CD14-positive monocyte (primary cell): Measurements from ENCODE around the gene CYB5R4. TPM values are rescaled to one million over a fixed set of nuclear protein-coding genes. Genes with fewer than 3 reads are reported as not detected.

Experiments used
- DNase-seq, 3 donors: peaks; one replicate each; pipeline ENCODE4 v3.0.0-alpha.2; 2011 to 2022
- H2AFZ ChIP-seq: 2 replicates; pipeline ENCODE4 v1.6.0; 2012; ENCODE audit warnings: mild to moderate bottlenecking, low read depth, low read length, inconsistent platforms; ENCODE audit not compliant: insufficient read depth, poor library complexity, severe bottlenecking
- H3K27ac ChIP-seq, 2 donors: 1 replicate in 1 of 2; 2 replicates in 1 of 2; pipeline ENCODE4 v1.5.1; 2012 to 2013; ENCODE audit warnings: low read length in 2 of 2, control low read depth in 1 of 2, inconsistent platforms in 1 of 2, low read depth in 1 of 2, mild to moderate bottlenecking in 1 of 2
- H3K27me3 ChIP-seq, 2 donors: one replicate each; pipeline versions ENCODE4 v1.6.0 to v1.6.1; 2011 to 2013; ENCODE audit warnings: low read length in 2 of 2; ENCODE audit not compliant: control insufficient read depth in 2 of 2, insufficient read depth in 2 of 2
- H3K36me3 ChIP-seq, 2 donors: replicated peaks in 1 of 2; 1 replicate in 1 of 2; 2 replicates in 1 of 2; pipeline versions ENCODE4 v1.5.1 to v1.6.1; 2012 to 2013; ENCODE audit warnings: low read length in 2 of 2, control low read depth in 1 of 2, inconsistent platforms in 1 of 2, mild to moderate bottlenecking in 1 of 2; ENCODE audit not compliant: insufficient read depth in 2 of 2, control insufficient read depth in 1 of 2
- H3K4me1 ChIP-seq, 2 donors: 1 replicate in 1 of 2; 2 replicates in 1 of 2; pipeline versions ENCODE4 v1.5.1 to v1.6.1; 2012 to 2013; ENCODE audit warnings: low read length in 2 of 2, control low read depth in 1 of 2, inconsistent platforms in 1 of 2, mild to moderate bottlenecking in 1 of 2, moderate library complexity in 1 of 2; ENCODE audit not compliant: insufficient read depth in 2 of 2, control insufficient read depth in 1 of 2
- H3K4me2 ChIP-seq: replicated peaks from 2 replicates; pipeline ENCODE3; 2012; ENCODE audit warnings: low read length, moderate library complexity, mild to moderate bottlenecking; ENCODE audit not compliant: poor library complexity, severe bottlenecking; ENCODE audit errors: extremely low read depth
- H3K4me3 ChIP-seq, 3 experiments: fragments of 200-600 bp in 1 of 3; sonication (generic) in 1 of 3; replicated peaks in 1 of 3; 1 replicate in 2 of 3; 2 replicates in 1 of 3; pipeline ENCODE4 v1.5.1; 2011 to 2013; ENCODE audit warnings: low read length in 3 of 3, mild to moderate bottlenecking in 3 of 3, control low read depth in 2 of 3, low read depth in 2 of 3, inconsistent platforms in 1 of 3, moderate library complexity in 1 of 3
- H3K79me2 ChIP-seq: 2 replicates; pipeline ENCODE4 v1.6.0; 2012; ENCODE audit warnings: mild to moderate bottlenecking, control low read depth, inconsistent platforms, low read length, moderate library complexity; ENCODE audit not compliant: insufficient read depth
- H3K9ac ChIP-seq: 2 replicates; pipeline ENCODE4 v1.6.0; 2017; ENCODE audit warnings: low read length, mild to moderate bottlenecking; ENCODE audit not compliant: insufficient read depth, poor library complexity, severe bottlenecking
- H3K9me3 ChIP-seq, 2 donors: replicated peaks in 1 of 2; 1 replicate in 1 of 2; 2 replicates in 1 of 2; pipeline versions ENCODE4 v1.5.1 to v1.6.1; 2012 to 2013; ENCODE audit warnings: low read length in 2 of 2, control low read depth in 1 of 2; ENCODE audit not compliant: control insufficient read depth in 1 of 2, insufficient read depth in 1 of 2
- H4K20me1 ChIP-seq: 2 replicates; pipeline ENCODE4 v1.6.0; 2012; ENCODE audit warnings: mild to moderate bottlenecking, low read length, control low read depth, moderate library complexity; ENCODE audit not compliant: insufficient read depth
- H3K27ac Mint-ChIP-seq, 7 donors: one replicate each; pipeline ENCODE4 v1.8.0; 2020; ENCODE audit warnings: mild to moderate bottlenecking in 7 of 7, mixed read lengths in 7 of 7, moderate library complexity in 6 of 7, inconsistent platforms in 2 of 7
- H3K27me3 Mint-ChIP-seq, 3 donors: one replicate each; pipeline ENCODE4 v1.8.0; 2021 to 2022; ENCODE audit warnings: low read depth in 3 of 3, mild to moderate bottlenecking in 3 of 3, mixed read lengths in 3 of 3, moderate library complexity in 3 of 3, inconsistent platforms in 1 of 3
- H3K36me3 Mint-ChIP-seq, 2 donors: one replicate each; pipeline ENCODE4 v1.8.0; 2020; ENCODE audit warnings: mixed read lengths in 2 of 2, inconsistent platforms in 1 of 2, mild to moderate bottlenecking in 1 of 2
- H3K4me1 Mint-ChIP-seq: one replicate; pipeline ENCODE4 v1.8.0; 2020; ENCODE audit warnings: mild to moderate bottlenecking, mixed read lengths
- H3K4me3 Mint-ChIP-seq, 2 donors: one replicate each; pipeline ENCODE4 v1.8.0; 2020; ENCODE audit warnings: mild to moderate bottlenecking in 2 of 2, mixed read lengths in 2 of 2, moderate library complexity in 1 of 2
- H3K9me3 Mint-ChIP-seq, 7 donors: one replicate each; pipeline ENCODE4 v1.8.0; 2020 to 2022; ENCODE audit warnings: mixed read lengths in 7 of 7, mild to moderate bottlenecking in 6 of 7, moderate library complexity in 6 of 7, inconsistent platforms in 2 of 7
- CTCF ChIP-seq: fragments of 200-600 bp; IDR thresholded peaks from one replicate; pipeline ENCODE4 v1.8.0; 2022; ENCODE audit warnings: antibody characterized with exemption, mild to moderate bottlenecking
- WGBS: methylation state at CpG from one replicate; pipeline ENCODE4 v1.1.5; 2013; ENCODE audit warnings: missing lambda C conversion rate; ENCODE audit not compliant: insufficient coverage; 5-methylcytosine and 5-hydroxymethylcytosine counted together
- intact Hi-C, 2 donors: fragments of 100-400 bp; cut with micrococcal nuclease; formaldehyde crosslinking; loops; one replicate each; pipeline versions ENCODE4 v1.15.0 to v1.15.1; 2023
- polyA plus RNA-seq, 3 donors: library from polyadenylated mRNA; depleted of rRNA in 1 of 3; unstranded in 2 of 3; stranded (reverse) in 1 of 3; fragments of 300-500 nt in 2 of 3; fragments of >200 nt in 1 of 3; fragmentation: Illumina TruSeq in 2 of 3; gene quantifications; 1 replicate in 2 of 3; 2 replicates in 1 of 3; pipeline ENCODE4 v1.2.3, GENCODE V29; 2012 to 2021

Gene CYB5R4
- polyA plus RNA-seq, 3 donors = 30.5 to 120 (median 116) TPM

GRCh38 chr6:83870649-83871048 is 11.2 kb downstream of the CYB5R4 start:
- Mint-ChIP-seq H3K36me3 (peaks cover 49 to 62% of the 10 kb centered on the region in 2 donors), H3K4me3 (no peak overlapping the region), H3K9me3 (peaks cover 0 to 3% (median 0%) of the 10 kb centered on the region in 7 donors), H3K4me1 (peaks cover 29% of the 10 kb centered on the region), H3K27ac (peak overlapping the region in 1 of 7 donors; percentile 65), H3K27me3 (no peaks in the 10 kb centered on the region)
- no peaks in the 10 kb centered on the region for H3K9me3 ChIP-seq
- H3K27me3 ChIP-seq = no peaks in the 10 kb centered on the region
- intact Hi-C loops = no loop called here
- no peak for TF ChIP-seq CTCF
- peaks cover 97% of the 10 kb centered on the region for H4K20me1 ChIP-seq
- H3K4me2 ChIP-seq = no peak overlapping the region
- peaks cover 20 to 54% of the 10 kb centered on the region in 2 donors for H3K36me3 ChIP-seq
- H3K4me1 ChIP-seq = peaks cover 20 to 26% of the 10 kb centered on the region in 2 donors
- no peak for DNase-seq
- 100% methylated on average over 2 of the region's 4 CpGs for WGBS
- peaks cover 92% of the 10 kb centered on the region for H3K79me2 ChIP-seq
- H3K9ac ChIP-seq = no peak overlapping the region
- H3K27ac ChIP-seq = no peak overlapping the region
- H2AFZ ChIP-seq = no peak overlapping the region
- H3K4me3 ChIP-seq = no peak overlapping the region

- no peak overlapping the region for H2AFZ ChIP-seq
- WGBS = no CpG with 5 or more reads among the region's 3 CpGs
- H3K4me1 Mint-ChIP-seq = peaks cover 24% of the 10 kb centered on the region
- H3K27me3 ChIP-seq = no peaks in the 10 kb centered on the region
- no peak overlapping the region for H3K9ac ChIP-seq
- no peaks in the 10 kb centered on the region for H3K27me3 Mint-ChIP-seq
- peaks cover 38 to 57% of the 10 kb centered on the region in 2 donors for H3K36me3 Mint-ChIP-seq
- H3K4me3 Mint-ChIP-seq = no peak overlapping the region
- H3K79me2 ChIP-seq = peaks cover 93% of the 10 kb centered on the region
- H3K4me2 ChIP-seq = no peak overlapping the region
- H3K4me1 ChIP-seq = peaks cover 13 to 20% of the 10 kb centered on the region in 2 donors
- no peak overlapping the region for H3K4me3 ChIP-seq
- peaks cover 98% of the 10 kb centered on the region for H4K20me1 ChIP-seq
- no peak for DNase-seq
- H3K27ac ChIP-seq = peak overlapping the region in 1 of 2 donors; percentile 40
- H3K36me3 ChIP-seq = peaks cover 12 to 44% of the 10 kb centered on the region in 2 donors
- H3K9me3 Mint-ChIP-seq = peaks cover 0 to 3% (median 0%) of the 10 kb centered on the region in 7 donors
- no peaks in the 10 kb centered on the region for H3K9me3 ChIP-seq
- intact Hi-C loops = no loop called here
- peak overlapping the region in 3 of 7 donors; percentile 19 to 36 (median 22) for H3K27ac Mint-ChIP-seq
- TF ChIP-seq CTCF = no peak
These were observed 13.1 kb downstream of the CYB5R4 start for GRCh38 chr6:83872386-83873118.
